ENCODE measurements around the gene ANGPTL8. TPM values are rescaled to one million over a fixed set of nuclear protein-coding genes. Genes with fewer than 3 reads are reported as not detected.

The ANGPTL8 gene
- total and polyA plus RNA-seq, 4 donors = 32.4 to 107 (median 67.6) TPM

DNA sequence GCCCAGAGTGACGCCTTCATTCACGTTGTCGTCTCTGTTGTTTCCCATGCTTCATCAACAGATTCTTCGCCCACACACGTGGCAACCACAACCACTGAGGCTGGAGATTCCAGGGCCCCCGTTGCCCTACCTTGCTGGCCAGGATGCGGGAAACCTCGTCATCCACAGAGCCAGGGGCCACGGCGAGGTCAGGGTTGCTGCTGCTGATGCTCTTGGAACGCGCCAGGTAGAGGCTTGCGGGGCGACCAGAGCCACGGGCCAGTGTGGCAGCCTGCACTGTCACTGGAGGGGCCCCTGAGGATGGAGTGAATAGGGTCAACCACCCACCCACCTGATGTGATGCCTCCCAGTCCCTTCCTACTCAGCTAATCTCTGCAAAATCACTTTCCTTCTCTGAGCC, 6.3 kb upstream of the ANGPTL8 start:
- 91% methylated on average over 15 of the region's 15 CpGs for WGBS
- no peaks in the 10 kb centered on the region for H3K9me3 ChIP-seq (ENCODE audit: control insufficient read depth in 4 of 4, low read length in 3 of 4)
- no peak overlapping the region for H3K9ac ChIP-seq (ENCODE audit: low read depth in 1 of 2, low read length in 2 of 2)
- no peaks in the 10 kb centered on the region for H3K27me3 ChIP-seq (ENCODE audit: control insufficient read depth in 4 of 4, insufficient read depth in 4 of 4, low read length in 3 of 4)
- no peak for DNase-seq (ENCODE audit: low spot score)
- peaks cover 3 to 25% (median 22%) of the 10 kb centered on the region in 4 donors for H3K4me1 ChIP-seq (ENCODE audit: control insufficient read depth in 4 of 4, insufficient read depth in 4 of 4, low read length in 3 of 4)
- H3K27ac ChIP-seq (ENCODE audit: low read depth in 1 of 2, low read length in 2 of 2) = no peak overlapping the region
- H3K36me3 ChIP-seq (ENCODE audit: control insufficient read depth in 4 of 4, insufficient read depth in 3 of 4, low read depth in 1 of 4, low read length in 3 of 4) = peaks cover 0 to 18% (median 3%) of the 10 kb centered on the region in 4 donors
- no peak for TF ChIP-seq JUND (IDR thresholded peaks at IDR 0.05)
- TF ChIP-seq, protein P1, sequence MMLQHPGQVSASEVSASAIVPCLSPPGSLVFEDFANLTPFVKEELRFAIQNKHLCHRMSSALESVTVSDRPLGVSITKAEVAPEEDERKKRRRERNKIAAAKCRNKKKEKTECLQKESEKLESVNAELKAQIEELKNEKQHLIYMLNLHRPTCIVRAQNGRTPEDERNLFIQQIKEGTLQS (IDR thresholded peaks at IDR 0.05) = no peak
- no peak for TF ChIP-seq NR2F2 (IDR thresholded peaks at IDR 0.05)
- TF ChIP-seq TAF1 (conservative IDR thresholded peaks at IDR 0.05) = no peak
- TF ChIP-seq FOXA1 (IDR thresholded peaks at IDR 0.05) = no peak
- TF ChIP-seq FOXA2 (IDR thresholded peaks at IDR 0.05) = no peak
- TF ChIP-seq RXRA (IDR thresholded peaks at IDR 0.05) = no peak
- no peak for TF ChIP-seq HNF4A (conservative IDR thresholded peaks at IDR 0.05)
- TF ChIP-seq, protein P2, sequence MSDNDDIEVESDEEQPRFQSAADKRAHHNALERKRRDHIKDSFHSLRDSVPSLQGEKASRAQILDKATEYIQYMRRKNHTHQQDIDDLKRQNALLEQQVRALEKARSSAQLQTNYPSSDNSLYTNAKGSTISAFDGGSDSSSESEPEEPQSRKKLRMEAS (IDR thresholded peaks at IDR 0.05) = no peak
- TF ChIP-seq, protein P3, sequence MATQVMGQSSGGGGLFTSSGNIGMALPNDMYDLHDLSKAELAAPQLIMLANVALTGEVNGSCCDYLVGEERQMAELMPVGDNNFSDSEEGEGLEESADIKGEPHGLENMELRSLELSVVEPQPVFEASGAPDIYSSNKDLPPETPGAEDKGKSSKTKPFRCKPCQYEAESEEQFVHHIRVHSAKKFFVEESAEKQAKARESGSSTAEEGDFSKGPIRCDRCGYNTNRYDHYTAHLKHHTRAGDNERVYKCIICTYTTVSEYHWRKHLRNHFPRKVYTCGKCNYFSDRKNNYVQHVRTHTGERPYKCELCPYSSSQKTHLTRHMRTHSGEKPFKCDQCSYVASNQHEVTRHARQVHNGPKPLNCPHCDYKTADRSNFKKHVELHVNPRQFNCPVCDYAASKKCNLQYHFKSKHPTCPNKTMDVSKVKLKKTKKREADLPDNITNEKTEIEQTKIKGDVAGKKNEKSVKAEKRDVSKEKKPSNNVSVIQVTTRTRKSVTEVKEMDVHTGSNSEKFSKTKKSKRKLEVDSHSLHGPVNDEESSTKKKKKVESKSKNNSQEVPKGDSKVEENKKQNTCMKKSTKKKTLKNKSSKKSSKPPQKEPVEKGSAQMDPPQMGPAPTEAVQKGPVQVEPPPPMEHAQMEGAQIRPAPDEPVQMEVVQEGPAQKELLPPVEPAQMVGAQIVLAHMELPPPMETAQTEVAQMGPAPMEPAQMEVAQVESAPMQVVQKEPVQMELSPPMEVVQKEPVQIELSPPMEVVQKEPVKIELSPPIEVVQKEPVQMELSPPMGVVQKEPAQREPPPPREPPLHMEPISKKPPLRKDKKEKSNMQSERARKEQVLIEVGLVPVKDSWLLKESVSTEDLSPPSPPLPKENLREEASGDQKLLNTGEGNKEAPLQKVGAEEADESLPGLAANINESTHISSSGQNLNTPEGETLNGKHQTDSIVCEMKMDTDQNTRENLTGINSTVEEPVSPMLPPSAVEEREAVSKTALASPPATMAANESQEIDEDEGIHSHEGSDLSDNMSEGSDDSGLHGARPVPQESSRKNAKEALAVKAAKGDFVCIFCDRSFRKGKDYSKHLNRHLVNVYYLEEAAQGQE (IDR thresholded peaks at IDR 0.05) = no peak
- no peak overlapping the region for H3K4me3 ChIP-seq (ENCODE audit: low read depth in 1 of 3, low read length in 3 of 3)

DNA sequence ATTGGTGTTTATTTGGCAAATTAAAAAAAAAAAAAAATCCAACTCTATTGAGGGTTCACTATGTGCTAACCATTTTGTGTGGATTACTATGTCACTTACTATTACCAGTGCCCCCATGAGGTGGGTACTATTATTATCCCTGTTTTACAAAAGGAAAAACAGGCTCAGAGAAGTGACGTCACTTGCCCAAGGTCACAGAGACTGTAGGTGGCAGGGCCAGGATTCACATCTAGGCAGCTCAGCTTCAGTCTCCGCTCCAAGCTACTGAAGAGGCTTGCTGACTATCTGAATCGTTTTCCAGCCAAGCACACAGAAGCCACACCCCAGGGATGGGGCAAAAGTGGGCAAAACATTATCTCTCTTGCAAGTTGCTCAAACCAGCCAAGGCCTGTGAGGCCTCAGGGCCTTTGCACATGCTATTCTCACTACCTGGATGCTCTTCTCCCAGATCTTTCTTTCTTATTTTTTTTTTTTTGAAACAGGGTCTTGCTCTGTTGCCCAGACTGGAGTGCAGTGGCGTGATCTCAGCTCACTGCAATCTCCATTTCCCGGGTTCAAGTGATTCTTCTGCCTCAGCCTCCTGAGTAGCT, 4.8 kb upstream of the ANGPTL8 start:
- no peak for DNase-seq (ENCODE audit: low spot score)
- H3K27ac ChIP-seq (ENCODE audit: low read depth in 1 of 2, low read length in 2 of 2) = peak overlapping the region; percentile 90 to 97
- no peak overlapping the region for H3K9ac ChIP-seq (ENCODE audit: low read depth in 1 of 2, low read length in 2 of 2)
- no peaks in the 10 kb centered on the region for H3K9me3 ChIP-seq (ENCODE audit: control insufficient read depth in 4 of 4, low read length in 3 of 4)
- H3K27me3 ChIP-seq (ENCODE audit: control insufficient read depth in 4 of 4, insufficient read depth in 4 of 4, low read length in 3 of 4) = no peaks in the 10 kb centered on the region
- H3K4me3 ChIP-seq (ENCODE audit: low read depth in 1 of 3, low read length in 3 of 3) = no peak overlapping the region
- peaks cover 8 to 37% (median 32%) of the 10 kb centered on the region in 4 donors for H3K4me1 ChIP-seq (ENCODE audit: control insufficient read depth in 4 of 4, insufficient read depth in 4 of 4, low read length in 3 of 4)
- peaks cover 0 to 18% (median 3%) of the 10 kb centered on the region in 4 donors for H3K36me3 ChIP-seq (ENCODE audit: control insufficient read depth in 4 of 4, insufficient read depth in 3 of 4, low read depth in 1 of 4, low read length in 3 of 4)
- 67% methylated on average over 5 of the region's 5 CpGs for WGBS
- TF ChIP-seq TAF1 (conservative IDR thresholded peaks at IDR 0.05) = no peak
- no peak for TF ChIP-seq YY1 (IDR thresholded peaks at IDR 0.05)
- TF ChIP-seq RXRA (IDR thresholded peaks at IDR 0.05) = peak in 1 of 2 donors; percentile 15
- TF ChIP-seq HNF4A (conservative IDR thresholded peaks at IDR 0.05) = peak in 1 of 2 donors; percentile 5
- peak in 1 of 2 donors; percentile 47 for TF ChIP-seq JUND (IDR thresholded peaks at IDR 0.05)
- TF ChIP-seq FOXA2 (IDR thresholded peaks at IDR 0.05) = no peak
- peak; percentile 2 to 11 for TF ChIP-seq RAD21 (IDR thresholded peaks at IDR 0.05)
- TF ChIP-seq, protein P2 (IDR thresholded peaks at IDR 0.05) = no peak
- TF ChIP-seq, protein P4, sequence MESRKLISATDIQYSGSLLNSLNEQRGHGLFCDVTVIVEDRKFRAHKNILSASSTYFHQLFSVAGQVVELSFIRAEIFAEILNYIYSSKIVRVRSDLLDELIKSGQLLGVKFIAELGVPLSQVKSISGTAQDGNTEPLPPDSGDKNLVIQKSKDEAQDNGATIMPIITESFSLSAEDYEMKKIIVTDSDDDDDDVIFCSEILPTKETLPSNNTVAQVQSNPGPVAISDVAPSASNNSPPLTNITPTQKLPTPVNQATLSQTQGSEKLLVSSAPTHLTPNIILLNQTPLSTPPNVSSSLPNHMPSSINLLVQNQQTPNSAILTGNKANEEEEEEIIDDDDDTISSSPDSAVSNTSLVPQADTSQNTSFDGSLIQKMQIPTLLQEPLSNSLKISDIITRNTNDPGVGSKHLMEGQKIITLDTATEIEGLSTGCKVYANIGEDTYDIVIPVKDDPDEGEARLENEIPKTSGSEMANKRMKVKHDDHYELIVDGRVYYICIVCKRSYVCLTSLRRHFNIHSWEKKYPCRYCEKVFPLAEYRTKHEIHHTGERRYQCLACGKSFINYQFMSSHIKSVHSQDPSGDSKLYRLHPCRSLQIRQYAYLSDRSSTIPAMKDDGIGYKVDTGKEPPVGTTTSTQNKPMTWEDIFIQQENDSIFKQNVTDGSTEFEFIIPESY (IDR thresholded peaks at IDR 0.05) = no peak
